CD14-positive monocyte (primary cell): ENCODE data around the gene COL4A2. TPM values are rescaled to one million over a fixed set of nuclear protein-coding genes. Genes with fewer than 3 reads are reported as not detected.

Experiments used
- DNase-seq, 3 donors: peaks; one replicate each; pipeline ENCODE4 v3.0.0-alpha.2; 2011 to 2022
- H2AFZ ChIP-seq: 2 replicates; pipeline ENCODE4 v1.6.0; 2012; ENCODE audit warnings: mild to moderate bottlenecking, low read depth, low read length, inconsistent platforms; ENCODE audit not compliant: insufficient read depth, poor library complexity, severe bottlenecking
- H3K27ac ChIP-seq, 2 donors: 1 replicate in 1 of 2; 2 replicates in 1 of 2; pipeline ENCODE4 v1.5.1; 2012 to 2013; ENCODE audit warnings: low read length in 2 of 2, control low read depth in 1 of 2, inconsistent platforms in 1 of 2, low read depth in 1 of 2, mild to moderate bottlenecking in 1 of 2
- H3K27me3 ChIP-seq, 2 donors: one replicate each; pipeline versions ENCODE4 v1.6.0 to v1.6.1; 2011 to 2013; ENCODE audit warnings: low read length in 2 of 2; ENCODE audit not compliant: control insufficient read depth in 2 of 2, insufficient read depth in 2 of 2
- H3K36me3 ChIP-seq, 2 donors: replicated peaks in 1 of 2; 1 replicate in 1 of 2; 2 replicates in 1 of 2; pipeline versions ENCODE4 v1.5.1 to v1.6.1; 2012 to 2013; ENCODE audit warnings: low read length in 2 of 2, control low read depth in 1 of 2, inconsistent platforms in 1 of 2, mild to moderate bottlenecking in 1 of 2; ENCODE audit not compliant: insufficient read depth in 2 of 2, control insufficient read depth in 1 of 2
- H3K4me1 ChIP-seq, 2 donors: 1 replicate in 1 of 2; 2 replicates in 1 of 2; pipeline versions ENCODE4 v1.5.1 to v1.6.1; 2012 to 2013; ENCODE audit warnings: low read length in 2 of 2, control low read depth in 1 of 2, inconsistent platforms in 1 of 2, mild to moderate bottlenecking in 1 of 2, moderate library complexity in 1 of 2; ENCODE audit not compliant: insufficient read depth in 2 of 2, control insufficient read depth in 1 of 2
- H3K4me2 ChIP-seq: replicated peaks from 2 replicates; pipeline ENCODE3; 2012; ENCODE audit warnings: low read length, moderate library complexity, mild to moderate bottlenecking; ENCODE audit not compliant: poor library complexity, severe bottlenecking; ENCODE audit errors: extremely low read depth
- H3K4me3 ChIP-seq, 3 experiments: fragments of 200-600 bp in 1 of 3; sonication (generic) in 1 of 3; replicated peaks in 1 of 3; 1 replicate in 2 of 3; 2 replicates in 1 of 3; pipeline ENCODE4 v1.5.1; 2011 to 2013; ENCODE audit warnings: low read length in 3 of 3, mild to moderate bottlenecking in 3 of 3, control low read depth in 2 of 3, low read depth in 2 of 3, inconsistent platforms in 1 of 3, moderate library complexity in 1 of 3
- H3K79me2 ChIP-seq: 2 replicates; pipeline ENCODE4 v1.6.0; 2012; ENCODE audit warnings: mild to moderate bottlenecking, control low read depth, inconsistent platforms, low read length, moderate library complexity; ENCODE audit not compliant: insufficient read depth
- H3K9ac ChIP-seq: 2 replicates; pipeline ENCODE4 v1.6.0; 2017; ENCODE audit warnings: low read length, mild to moderate bottlenecking; ENCODE audit not compliant: insufficient read depth, poor library complexity, severe bottlenecking
- H3K9me3 ChIP-seq, 2 donors: replicated peaks in 1 of 2; 1 replicate in 1 of 2; 2 replicates in 1 of 2; pipeline versions ENCODE4 v1.5.1 to v1.6.1; 2012 to 2013; ENCODE audit warnings: low read length in 2 of 2, control low read depth in 1 of 2; ENCODE audit not compliant: control insufficient read depth in 1 of 2, insufficient read depth in 1 of 2
- H4K20me1 ChIP-seq: 2 replicates; pipeline ENCODE4 v1.6.0; 2012; ENCODE audit warnings: mild to moderate bottlenecking, low read length, control low read depth, moderate library complexity; ENCODE audit not compliant: insufficient read depth
- H3K27ac Mint-ChIP-seq, 7 donors: one replicate each; pipeline ENCODE4 v1.8.0; 2020; ENCODE audit warnings: mild to moderate bottlenecking in 7 of 7, mixed read lengths in 7 of 7, moderate library complexity in 6 of 7, inconsistent platforms in 2 of 7
- H3K27me3 Mint-ChIP-seq, 3 donors: one replicate each; pipeline ENCODE4 v1.8.0; 2021 to 2022; ENCODE audit warnings: low read depth in 3 of 3, mild to moderate bottlenecking in 3 of 3, mixed read lengths in 3 of 3, moderate library complexity in 3 of 3, inconsistent platforms in 1 of 3
- H3K36me3 Mint-ChIP-seq, 2 donors: one replicate each; pipeline ENCODE4 v1.8.0; 2020; ENCODE audit warnings: mixed read lengths in 2 of 2, inconsistent platforms in 1 of 2, mild to moderate bottlenecking in 1 of 2
- H3K4me1 Mint-ChIP-seq: one replicate; pipeline ENCODE4 v1.8.0; 2020; ENCODE audit warnings: mild to moderate bottlenecking, mixed read lengths
- H3K4me3 Mint-ChIP-seq, 2 donors: one replicate each; pipeline ENCODE4 v1.8.0; 2020; ENCODE audit warnings: mild to moderate bottlenecking in 2 of 2, mixed read lengths in 2 of 2, moderate library complexity in 1 of 2
- H3K9me3 Mint-ChIP-seq, 7 donors: one replicate each; pipeline ENCODE4 v1.8.0; 2020 to 2022; ENCODE audit warnings: mixed read lengths in 7 of 7, mild to moderate bottlenecking in 6 of 7, moderate library complexity in 6 of 7, inconsistent platforms in 2 of 7
- WGBS: methylation state at CpG from one replicate; pipeline ENCODE4 v1.1.5; 2013; ENCODE audit warnings: missing lambda C conversion rate; ENCODE audit not compliant: insufficient coverage; 5-methylcytosine and 5-hydroxymethylcytosine counted together
- intact Hi-C, 2 donors: fragments of 100-400 bp; cut with micrococcal nuclease; formaldehyde crosslinking; loops; one replicate each; pipeline versions ENCODE4 v1.15.0 to v1.15.1; 2023
- polyA plus RNA-seq, 3 donors: library from polyadenylated mRNA; depleted of rRNA in 1 of 3; unstranded in 2 of 3; stranded (reverse) in 1 of 3; fragments of 300-500 nt in 2 of 3; fragments of >200 nt in 1 of 3; fragmentation: Illumina TruSeq in 2 of 3; gene quantifications; 1 replicate in 2 of 3; 2 replicates in 1 of 3; pipeline ENCODE4 v1.2.3, GENCODE V29; 2012 to 2021
- TF ChIP-seq, protein P1 (sequence below): fragments of 200-600 bp; IDR thresholded peaks from one replicate; pipeline ENCODE4 v1.8.0; 2022; ENCODE audit warnings: antibody characterized with exemption, mild to moderate bottlenecking

The COL4A2 gene
- polyA plus RNA-seq, 3 donors, result not detected

DNA sequence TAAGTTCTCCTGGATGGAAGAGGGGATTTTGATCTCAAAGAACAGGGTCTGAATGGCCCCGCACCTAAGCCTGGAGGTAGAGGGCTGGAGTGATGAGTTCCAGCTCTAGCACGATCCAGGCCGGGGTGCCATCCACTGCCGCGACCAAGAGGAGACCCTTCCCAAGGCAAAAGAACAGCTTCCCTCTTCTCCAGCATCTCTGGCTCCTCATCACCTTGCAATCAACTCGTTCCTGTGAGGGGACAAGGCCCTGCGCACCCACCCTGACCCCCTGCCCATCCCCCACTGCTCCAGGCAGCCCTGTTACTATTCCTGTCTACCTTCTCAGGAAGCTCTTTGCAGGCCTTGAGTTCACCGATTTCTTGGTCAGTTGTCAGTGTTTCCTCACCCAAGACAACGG, 17.9 kb upstream of the COL4A2 start:
- Histone ChIP-seq H3K27ac (no peak overlapping the region), H3K9ac (no peak overlapping the region), H3K4me1 (no peaks in the 10 kb centered on the region), H3K4me3 (no peak overlapping the region), H3K9me3 (no peaks in the 10 kb centered on the region), H3K27me3 (peaks cover 0 to 3% of the 10 kb centered on the region in 2 donors), H4K20me1 (no peaks in the 10 kb centered on the region), H2AFZ (no peak overlapping the region), H3K79me2 (no peaks in the 10 kb centered on the region), H3K36me3 (no peaks in the 10 kb centered on the region), H3K4me2 (no peak overlapping the region)
- no peak overlapping the region for H3K27ac Mint-ChIP-seq
- no peak for DNase-seq
- H3K4me1 Mint-ChIP-seq, result no peaks in the 10 kb centered on the region
- intact Hi-C loops, result no loop called here
- H3K36me3 Mint-ChIP-seq, result no peaks in the 10 kb centered on the region
- TF ChIP-seq, protein P1, sequence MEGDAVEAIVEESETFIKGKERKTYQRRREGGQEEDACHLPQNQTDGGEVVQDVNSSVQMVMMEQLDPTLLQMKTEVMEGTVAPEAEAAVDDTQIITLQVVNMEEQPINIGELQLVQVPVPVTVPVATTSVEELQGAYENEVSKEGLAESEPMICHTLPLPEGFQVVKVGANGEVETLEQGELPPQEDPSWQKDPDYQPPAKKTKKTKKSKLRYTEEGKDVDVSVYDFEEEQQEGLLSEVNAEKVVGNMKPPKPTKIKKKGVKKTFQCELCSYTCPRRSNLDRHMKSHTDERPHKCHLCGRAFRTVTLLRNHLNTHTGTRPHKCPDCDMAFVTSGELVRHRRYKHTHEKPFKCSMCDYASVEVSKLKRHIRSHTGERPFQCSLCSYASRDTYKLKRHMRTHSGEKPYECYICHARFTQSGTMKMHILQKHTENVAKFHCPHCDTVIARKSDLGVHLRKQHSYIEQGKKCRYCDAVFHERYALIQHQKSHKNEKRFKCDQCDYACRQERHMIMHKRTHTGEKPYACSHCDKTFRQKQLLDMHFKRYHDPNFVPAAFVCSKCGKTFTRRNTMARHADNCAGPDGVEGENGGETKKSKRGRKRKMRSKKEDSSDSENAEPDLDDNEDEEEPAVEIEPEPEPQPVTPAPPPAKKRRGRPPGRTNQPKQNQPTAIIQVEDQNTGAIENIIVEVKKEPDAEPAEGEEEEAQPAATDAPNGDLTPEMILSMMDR, result no peak
- peaks cover 0 to 5% (median 1%) of the 10 kb centered on the region in 7 donors for H3K9me3 Mint-ChIP-seq
- peaks cover 4 to 22% (median 6%) of the 10 kb centered on the region in 3 donors for H3K27me3 Mint-ChIP-seq
- 83% methylated on average over 4 of the region's 9 CpGs for WGBS
- no peak overlapping the region for H3K4me3 Mint-ChIP-seq

DNA sequence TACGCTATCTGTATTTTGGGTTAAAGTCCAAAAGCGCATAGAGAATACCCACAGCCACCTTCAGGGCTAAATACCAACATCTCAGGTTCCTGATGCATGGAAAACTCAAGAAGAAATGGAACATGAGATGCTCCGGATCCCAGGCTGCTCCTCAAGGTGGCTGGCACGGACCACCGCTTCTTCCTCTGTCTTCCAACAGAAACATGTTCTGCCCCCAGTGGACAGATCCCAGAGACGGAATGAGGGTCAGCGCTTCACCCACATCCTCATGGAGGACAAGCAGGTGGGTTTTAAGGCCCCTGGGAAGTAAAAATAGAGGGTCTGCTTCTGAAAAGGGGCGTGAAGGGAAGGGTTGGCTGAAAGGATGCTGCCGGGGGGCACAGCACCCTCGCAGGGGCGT, 17.4 kb upstream of the COL4A2 start:
- Histone ChIP-seq H3K9me3 (no peaks in the 10 kb centered on the region), H4K20me1 (no peaks in the 10 kb centered on the region), H3K27me3 (peaks cover 0 to 3% of the 10 kb centered on the region in 2 donors), H3K27ac (no peak overlapping the region), H3K79me2 (no peaks in the 10 kb centered on the region), H3K9ac (no peak overlapping the region), H2AFZ (no peak overlapping the region), H3K4me1 (no peaks in the 10 kb centered on the region), H3K36me3 (no peaks in the 10 kb centered on the region), H3K4me3 (no peak overlapping the region), H3K4me2 (no peak overlapping the region)
- no peak overlapping the region for H3K4me3 Mint-ChIP-seq
- TF ChIP-seq, protein P1, result no peak
- no peak overlapping the region for H3K27ac Mint-ChIP-seq
- H3K27me3 Mint-ChIP-seq, result peaks cover 6 to 24% (median 6%) of the 10 kb centered on the region in 3 donors
- peaks cover 0 to 5% (median 1%) of the 10 kb centered on the region in 7 donors for H3K9me3 Mint-ChIP-seq
- H3K36me3 Mint-ChIP-seq, result no peaks in the 10 kb centered on the region
- intact Hi-C loops, result no loop called here
- no peak for DNase-seq
- H3K4me1 Mint-ChIP-seq, result no peaks in the 10 kb centered on the region
- 91% methylated on average over 6 of the region's 11 CpGs for WGBS
